ENCODE data around the gene FBXL17. TPM values are rescaled to one million over a fixed set of nuclear protein-coding genes. Genes with fewer than 3 reads are reported as not detected.

Gene FBXL17
- total and polyA plus RNA-seq, 9 of the 15 experiments (the other 6 are each of a cell fraction or from before 2014, with no cell fraction given), result 0.32 to 5.4 (median 1.8) TPM

DNA sequence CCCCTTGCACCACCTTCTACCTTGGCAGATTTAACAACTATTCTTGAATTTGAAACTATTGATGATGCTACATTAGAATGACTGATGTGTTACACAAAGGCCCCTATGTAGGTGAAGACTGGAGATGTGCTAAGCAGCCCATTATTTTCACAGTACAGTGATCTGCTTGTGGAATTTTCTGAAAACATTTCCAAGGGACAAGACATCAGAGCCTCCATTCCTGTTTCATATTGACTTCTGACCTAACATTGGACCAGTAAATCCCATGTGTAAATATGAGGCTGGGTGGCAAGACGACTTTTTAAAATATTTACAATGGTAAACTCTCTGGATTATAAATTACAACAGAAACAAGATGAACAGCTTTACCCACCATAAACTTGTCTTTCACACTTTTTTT, 445.4 kb downstream of the FBXL17 start (continued):
- no peak for TF ChIP-seq ZBTB2 (IDR thresholded peaks at IDR 0.05)

DNA sequence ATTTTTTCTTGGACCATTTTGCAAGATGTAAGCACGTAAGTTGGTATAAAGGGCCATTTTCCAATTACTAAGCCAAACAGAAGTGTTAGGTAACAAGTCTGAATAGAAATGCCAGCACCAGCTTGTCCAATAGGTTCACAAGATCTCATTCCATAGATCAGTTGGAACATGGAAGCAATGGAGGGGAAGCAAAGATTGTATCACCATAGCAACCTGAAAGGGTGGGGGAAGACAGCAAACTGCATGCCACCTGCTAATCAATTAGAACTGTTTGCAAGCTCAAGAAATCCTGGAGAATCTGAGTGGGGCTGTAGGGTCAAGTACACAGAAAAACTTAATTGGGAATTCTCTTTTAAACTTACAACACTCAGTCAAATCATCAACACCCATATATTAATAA, 446.3 kb downstream of the FBXL17 start:
- ChIA-PET POLR2A (no interaction called here), CTCF (ENCODE audit: low intra/inter-chr PET ratio) (no interaction called here)
- H3K9me3 ChIP-seq (replicated peaks; ENCODE audit: control insufficient read depth, insufficient read depth, low read depth, low read length), result no peaks in the 10 kb centered on the region
- ATAC-seq, result no peak
- H3K9ac ChIP-seq (ENCODE audit: insufficient read depth in 1 of 2, low read depth in 2 of 2, low read length in 2 of 2), result no peak overlapping the region
- in situ Hi-C loops (cut with MboI), result no loop called here
- WGBS (ENCODE audit: insufficient coverage, low coverage, missing lambda C conversion rate), result 6% methylated on average over 1 of the region's 1 CpG
- FAIRE-seq, result no peak
- H3K27ac ChIP-seq (ENCODE audit: extremely low read depth, low read depth, low read length), result no peak overlapping the region
- H3K4me2 ChIP-seq (ENCODE audit: insufficient read depth, low read length), result no peak overlapping the region
- no peaks in the 10 kb centered on the region for H3K27me3 ChIP-seq (ENCODE audit: control insufficient read depth in 2 of 2, insufficient read depth in 2 of 2, low read length in 2 of 2)
- BruUV-seq (replicated peaks), result no TSS peak
- H3K36me3 ChIP-seq (ENCODE audit: control insufficient read depth, insufficient read depth, low read length), result no peaks in the 10 kb centered on the region
- H3K9me1 ChIP-seq (ENCODE audit: control insufficient read depth, insufficient read depth, low read length), result no peaks in the 10 kb centered on the region
- H3K4me1 ChIP-seq (replicated peaks in 1 of 2; ENCODE audit: control insufficient read depth in 2 of 2, insufficient read depth in 2 of 2, low read length in 2 of 2), result no peaks in the 10 kb centered on the region
- no peak overlapping the region for H2AFZ ChIP-seq (ENCODE audit: low read depth, low read length)
- TF ChIP-seq RFX7 (CRISPR knock-in tag; IDR thresholded peaks at IDR 0.05) (no peak), FOS (IDR thresholded peaks at IDR 0.05; ENCODE audit: extremely low read depth, insufficient read length) (no peak)
- no peak for DNase-seq (ENCODE audit: extremely low read depth in 1 of 4, low spot score in 3 of 4)
- H3K79me2 ChIP-seq (ENCODE audit: control insufficient read depth, insufficient read depth, low read length), result no peaks in the 10 kb centered on the region
- intact Hi-C loops (cut with micrococcal nuclease), result no loop called here
- no peak overlapping the region for H3K4me3 ChIP-seq
- H4K20me1 ChIP-seq (replicated peaks; ENCODE audit: control insufficient read depth, insufficient read depth, low read length), result no peaks in the 10 kb centered on the region

DNA sequence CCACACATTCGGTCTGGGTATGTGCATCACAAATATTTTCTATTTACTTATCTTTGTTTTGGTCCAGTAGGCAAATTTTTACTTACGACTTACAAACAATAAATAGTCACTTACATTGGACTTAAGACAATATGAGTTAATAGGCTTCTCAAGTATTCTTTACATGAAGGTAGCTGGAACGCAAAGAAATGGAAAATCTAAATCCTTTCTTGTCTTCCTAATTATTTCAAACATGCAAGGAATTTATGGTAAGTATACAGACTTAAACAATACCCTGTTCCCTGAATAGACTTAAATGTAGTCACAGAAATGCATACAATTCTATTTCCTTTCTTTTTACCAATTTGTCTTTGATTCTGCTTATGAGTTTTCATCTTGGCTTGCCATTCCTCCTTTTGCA, 448.6 kb downstream of the FBXL17 start:
- 5% methylated on average over 3 of the region's 3 CpGs for WGBS (ENCODE audit: insufficient coverage, low coverage, missing lambda C conversion rate)
- ATAC-seq (no peak), FAIRE-seq (no peak), DNase-seq (ENCODE audit: extremely low read depth in 1 of 4, low spot score in 3 of 4) (no peak)
- in situ Hi-C loops (cut with MboI) (no loop called here), intact Hi-C loops (cut with micrococcal nuclease) (no loop called here)
- no peaks in the 10 kb centered on the region for H3K79me2 ChIP-seq (ENCODE audit: control insufficient read depth, insufficient read depth, low read length)
- no peaks in the 10 kb centered on the region for H3K36me3 ChIP-seq (ENCODE audit: control insufficient read depth, insufficient read depth, low read length)
- no TSS peak for BruUV-seq (replicated peaks)
- no peak overlapping the region for H3K9ac ChIP-seq (ENCODE audit: insufficient read depth in 1 of 2, low read depth in 2 of 2, low read length in 2 of 2)
- ChIA-PET CTCF (ENCODE audit: low intra/inter-chr PET ratio) (no interaction called here), POLR2A (no interaction called here)
- no peak overlapping the region for H3K4me3 ChIP-seq
- H3K27ac ChIP-seq (ENCODE audit: extremely low read depth, low read depth, low read length), result no peak overlapping the region
- H3K4me1 ChIP-seq (replicated peaks in 1 of 2; ENCODE audit: control insufficient read depth in 2 of 2, insufficient read depth in 2 of 2, low read length in 2 of 2), result no peaks in the 10 kb centered on the region
- H3K9me3 ChIP-seq (replicated peaks; ENCODE audit: control insufficient read depth, insufficient read depth, low read depth, low read length), result no peaks in the 10 kb centered on the region
- no peak overlapping the region for H2AFZ ChIP-seq (ENCODE audit: low read depth, low read length)
- TF ChIP-seq TEAD4 (IDR thresholded peaks at IDR 0.05; ENCODE audit: low read length) (no peak), TEAD4 (CRISPR knock-in tag; IDR thresholded peaks at IDR 0.05; ENCODE audit: borderline replicate concordance) (no peak), SRSF1 (IDR thresholded peaks at IDR 0.05; ENCODE audit: low read depth, low read length) (no peak), VEZF1 (CRISPR knock-in tag; IDR thresholded peaks at IDR 0.05) (no peak)
- no peak overlapping the region for H3K4me2 ChIP-seq (ENCODE audit: insufficient read depth, low read length)
- no peaks in the 10 kb centered on the region for H3K27me3 ChIP-seq (ENCODE audit: control insufficient read depth in 2 of 2, insufficient read depth in 2 of 2, low read length in 2 of 2)
- no peaks in the 10 kb centered on the region for H3K9me1 ChIP-seq (ENCODE audit: control insufficient read depth, insufficient read depth, low read length)
- H4K20me1 ChIP-seq (replicated peaks; ENCODE audit: control insufficient read depth, insufficient read depth, low read length), result no peaks in the 10 kb centered on the region

Data from K562 (cell line).